NK-92 (cell line): ENCODE results near the gene PLA2G6.

Experiments used
- DNase-seq: peaks from one replicate; lab custom pipeline; 2025; ENCODE audit not compliant: unreplicated experiment; lab: John Stamatoyannopoulos, UW

The PLA2G6 gene

GRCh38 chr22:38214302-38215056 is 32.8 kb upstream of the PLA2G6 start:
- DNase-seq = no peak

- no peak for DNase-seq
Measured at GRCh38 chr22:38213990-38214301, 32.3 kb upstream of the PLA2G6 start.

- DNase-seq = no peak
Measured at GRCh38 chr22:38213319-38213989, 31.8 kb upstream of the PLA2G6 start.

GRCh38 chr22:38212442-38212841 is 30.8 kb upstream of the PLA2G6 start:
- DNase-seq = no peak

- DNase-seq = no peak
Measured at GRCh38 chr22:38211556-38211955, 29.9 kb upstream of the PLA2G6 start.

GRCh38 chr22:38208551-38208968 is 26.9 kb upstream of the PLA2G6 start:
- no peak for DNase-seq

- DNase-seq = no peak
Measured at GRCh38 chr22:38207898-38208432, 26.3 kb upstream of the PLA2G6 start.

GRCh38 chr22:38205261-38206128 is 23.9 kb upstream of the PLA2G6 start:
- DNase-seq = no peak

GRCh38 chr22:38204784-38205183 is 23.2 kb upstream of the PLA2G6 start:
- DNase-seq = no peak

- DNase-seq = no peak
Measured at GRCh38 chr22:38203855-38204514, 22.4 kb upstream of the PLA2G6 start.

- DNase-seq = no peak
Measured at GRCh38 chr22:38203090-38203810, 21.6 kb upstream of the PLA2G6 start.

- no peak for DNase-seq
Measured at GRCh38 chr22:38202437-38203089, 20.9 kb upstream of the PLA2G6 start.

GRCh38 chr22:38201711-38202436 is 20.2 kb upstream of the PLA2G6 start, which contains the start of gene MAFF:
MAFF (plus strand) TSS chr22:38201994; CDS start chr22:38213854, 11,860 bp downstream.
- peak; percentile 38 for DNase-seq

- no peak for DNase-seq
Measured at GRCh38 chr22:38201371-38201710, 19.7 kb upstream of the PLA2G6 start.

- no peak for DNase-seq
Measured at GRCh38 chr22:38199826-38200559, 18.4 kb upstream of the PLA2G6 start.

- no peak for DNase-seq
Measured at GRCh38 chr22:38196791-38197419, 15.3 kb upstream of the PLA2G6 start.

GRCh38 chr22:38193580-38193979 is 11.9 kb upstream of the PLA2G6 start:
- no peak for DNase-seq

- DNase-seq = no peak
Measured at GRCh38 chr22:38192475-38192863, 10.8 kb upstream of the PLA2G6 start.
